Caki2 (cell line): Measurements from ENCODE around the gene CLNK. TPM values are rescaled to one million over a fixed set of nuclear protein-coding genes. Genes with fewer than 3 reads are reported as not detected.

Source experiments
- DNase-seq: peaks from one replicate; pipeline ENCODE4 v3.0.0-alpha.2; 2015; ENCODE audit warnings: low read depth
- in situ Hi-C: cut with HindIII; loops from 2 replicates; pipeline ENCODE4 v1.10.0; 2016; ENCODE audit warnings: low sequenced_read_pairs, low pct_unique_long_range_greater_than_20kb, mixed read lengths
- total RNA-seq: library from RNA; depleted of rRNA; stranded (reverse); fragments of >200 nt; shearing (Covaris generic); gene quantifications from 2 replicates; pipeline ENCODE4 v1.2.3, GENCODE V29; 2014; ENCODE audit warnings: low replicate concordance

Gene CLNK
- total RNA-seq, 1 experiment from 2014 or later = not detected

- in situ Hi-C loops = no loop called here
- no peak for DNase-seq
Measured at GRCh38 chr4:10502717-10503116, 181.9 kb downstream of the CLNK start.

GRCh38 chr4:10500776-10501175, 183.8 kb downstream of the CLNK start:
- in situ Hi-C loops = no loop called here
- DNase-seq = no peak

DNA sequence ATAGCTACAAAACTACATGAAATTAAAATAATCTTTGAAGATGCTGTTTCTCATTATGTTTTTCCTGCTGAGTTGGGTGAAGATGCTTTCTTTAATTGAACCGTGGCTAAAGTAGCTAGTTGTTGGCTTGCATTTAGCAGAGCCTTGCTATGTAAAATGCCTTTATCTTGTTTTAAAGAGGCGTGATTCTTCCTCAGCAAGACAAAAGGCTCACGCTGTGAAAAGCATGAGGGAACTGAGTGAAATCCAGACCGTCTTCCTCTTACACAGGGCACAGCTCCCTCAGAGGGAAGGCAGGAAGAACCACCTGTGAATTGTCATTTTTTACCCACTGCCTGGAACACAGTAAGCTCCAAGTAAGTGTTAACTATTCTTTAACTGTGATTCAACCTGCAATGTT, 188.4 kb downstream of the CLNK start:
- in situ Hi-C loops = no loop called here
- no peak for DNase-seq

DNA sequence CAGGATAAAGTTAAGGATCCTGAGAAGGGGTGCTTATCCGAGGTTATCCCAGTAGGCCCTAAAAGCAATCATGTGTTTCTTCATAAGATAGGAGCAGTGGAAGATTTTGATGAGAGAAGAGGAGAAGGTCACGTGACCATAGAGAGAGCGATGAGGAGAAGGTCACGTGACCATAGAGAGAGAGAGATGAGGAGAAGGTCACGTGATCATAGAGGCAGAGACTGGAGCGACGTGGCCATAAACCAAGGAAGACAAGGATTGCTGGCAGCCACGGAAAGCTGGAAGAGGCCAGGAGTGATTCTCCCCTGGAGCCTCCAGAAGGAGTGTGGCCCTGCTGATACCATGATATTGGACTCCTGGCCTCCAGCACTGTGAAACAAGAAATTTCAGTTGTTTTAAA, 188.9 kb downstream of the CLNK start:
- in situ Hi-C loops = no loop called here
- DNase-seq = no peak

GRCh38 chr4:10492464-10492863, 192.1 kb downstream of the CLNK start:
- DNase-seq = no peak
- in situ Hi-C loops = no loop called here

GRCh38 chr4:10491401-10491800, 193.2 kb downstream of the CLNK start:
- in situ Hi-C loops = no loop called here
- no peak for DNase-seq

DNA sequence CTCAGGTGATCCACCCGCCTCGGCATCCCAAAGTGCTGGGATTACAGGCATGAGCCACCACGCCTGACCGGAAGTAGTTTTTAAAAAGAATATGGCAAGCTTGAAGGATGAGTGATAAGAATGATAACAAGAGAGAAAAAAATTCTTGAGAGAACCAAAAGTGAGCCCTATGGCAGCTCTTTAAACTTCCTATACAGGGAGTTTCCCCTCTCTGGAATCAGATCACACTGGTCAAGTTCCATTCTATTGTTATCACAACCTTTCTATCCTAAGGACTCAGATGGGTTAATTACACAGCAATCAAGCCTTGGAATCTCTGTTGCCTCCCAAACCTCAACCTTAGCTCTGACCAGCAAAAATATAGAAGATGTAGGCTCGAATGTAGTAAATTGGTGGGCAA, 193.6 kb downstream of the CLNK start:
- no peak for DNase-seq
- in situ Hi-C loops = no loop called here

DNA sequence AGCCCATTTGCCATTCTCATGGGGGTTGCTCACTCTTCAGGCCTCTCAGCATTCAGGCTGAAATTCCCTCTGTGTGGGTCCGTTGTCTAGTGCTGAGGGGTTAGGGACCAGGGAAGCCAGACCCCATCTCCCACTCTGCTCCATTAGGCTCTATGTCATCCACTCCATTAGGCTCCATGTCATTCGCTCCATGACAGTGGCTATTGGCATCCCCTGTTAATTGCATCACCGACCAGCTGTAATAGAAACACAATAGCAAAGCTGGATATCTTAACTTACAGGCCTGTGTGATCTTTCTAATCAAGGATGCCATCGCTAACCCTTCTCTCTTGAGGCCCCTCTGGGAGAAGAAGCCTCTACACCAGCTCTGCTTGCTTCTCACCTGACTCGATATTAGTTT, 201.7 kb downstream of the CLNK start:
- no peak for DNase-seq
- in situ Hi-C loops = no loop called here

DNA sequence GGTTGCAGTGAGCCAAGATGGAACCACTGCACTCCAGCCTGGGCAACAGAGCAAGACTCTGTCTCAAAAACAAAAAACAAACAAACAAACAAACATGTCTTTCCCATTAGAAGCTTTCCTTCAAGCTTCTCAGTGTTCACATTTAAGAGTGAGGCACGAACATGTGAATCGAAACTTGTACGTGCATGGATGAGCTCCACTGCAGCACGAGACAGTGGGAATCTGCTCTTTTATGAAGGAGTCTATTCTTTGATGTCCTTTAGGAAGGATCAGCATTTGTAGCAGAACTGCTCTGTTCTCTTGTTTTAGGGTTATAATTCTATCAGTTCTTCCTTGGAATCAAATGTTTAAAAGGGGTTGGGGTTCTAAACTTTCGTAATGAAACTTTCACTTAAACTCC, 204.0 kb downstream of the CLNK start:
- no peak for DNase-seq
- in situ Hi-C loops = no loop called here

- in situ Hi-C loops = no loop called here
- DNase-seq = no peak
Measured at GRCh38 chr4:10478621-10479020, 205.9 kb downstream of the CLNK start.

DNA sequence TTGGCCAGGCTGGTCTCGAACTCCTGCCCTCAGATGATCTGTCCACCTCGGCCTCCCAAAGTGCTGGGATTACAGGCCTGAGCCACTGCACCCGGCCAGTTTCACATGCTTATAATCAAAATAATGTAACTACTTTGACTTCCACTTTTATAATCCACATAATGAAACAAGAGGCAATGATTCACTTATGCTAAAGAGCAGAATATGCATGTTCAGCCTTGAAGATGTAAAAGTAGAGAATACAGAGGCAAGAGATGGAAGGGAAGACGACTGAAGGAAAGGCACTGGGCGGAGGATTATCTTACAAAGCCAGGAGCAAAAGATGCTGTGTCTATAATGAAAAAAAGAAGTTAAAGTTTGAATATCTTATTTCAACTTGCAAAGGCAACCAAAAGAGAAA, 214.1 kb downstream of the CLNK start:
- in situ Hi-C loops = no loop called here
- DNase-seq = no peak

GRCh38 chr4:10466161-10466560, 218.4 kb downstream of the CLNK start:
- no peak for DNase-seq
- in situ Hi-C loops = no loop called here

DNA sequence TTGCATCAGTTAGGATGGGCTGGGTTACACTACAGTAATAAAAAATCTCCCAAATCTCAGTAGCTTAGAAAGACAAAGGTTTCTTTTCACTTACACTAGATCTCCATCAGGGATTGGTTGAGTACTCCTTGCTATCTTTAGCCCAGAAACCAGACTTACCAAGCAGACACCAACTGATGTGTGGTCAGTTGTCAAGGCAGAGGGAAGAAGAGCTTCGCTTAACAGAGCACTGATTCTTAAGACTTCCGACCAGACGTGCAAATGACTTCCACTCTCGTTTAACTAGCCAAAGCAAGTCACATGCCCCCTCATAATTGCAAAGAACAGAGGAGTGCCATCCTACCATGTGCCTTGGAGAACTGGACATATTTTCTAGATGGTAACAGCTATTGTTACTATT, 221.7 kb downstream of the CLNK start:
- in situ Hi-C loops = no loop called here
- no peak for DNase-seq

- in situ Hi-C loops = no loop called here
- DNase-seq = no peak
Measured at GRCh38 chr4:10461850-10462400, 222.6 kb downstream of the CLNK start.

- in situ Hi-C loops = no loop called here
- DNase-seq = no peak
Measured at GRCh38 chr4:10461091-10461849, 223.3 kb downstream of the CLNK start.

- no peak for DNase-seq
- in situ Hi-C loops = no loop called here
Measured at GRCh38 chr4:10460313-10461047, 224.1 kb downstream of the CLNK start.

DNA sequence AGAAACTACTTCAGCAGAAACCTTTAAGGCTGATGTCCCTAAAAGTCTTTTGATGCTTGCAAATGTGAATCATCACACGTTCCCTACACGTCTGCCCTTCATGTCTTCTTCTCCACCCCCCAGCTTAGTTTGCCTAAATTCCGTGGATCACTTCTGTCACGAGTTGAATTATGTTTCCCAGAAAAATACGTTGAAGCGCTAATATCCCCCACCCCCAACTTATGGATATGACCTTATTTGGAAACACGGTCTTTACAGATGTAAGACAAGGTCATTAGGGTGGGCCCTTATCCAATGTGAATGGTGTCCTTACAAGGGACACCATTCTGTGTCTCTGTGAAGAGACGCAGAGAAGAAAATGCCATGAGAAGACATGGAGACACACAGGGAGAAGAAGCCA, 225.3 kb downstream of the CLNK start:
- in situ Hi-C loops = no loop called here

GRCh38 chr4:10458177-10458576, 226.4 kb downstream of the CLNK start:
- DNase-seq = no peak
- in situ Hi-C loops = no loop called here

More for the DNA sequence above, 225.3 kb downstream of the CLNK start:
- DNase-seq = no peak

DNA sequence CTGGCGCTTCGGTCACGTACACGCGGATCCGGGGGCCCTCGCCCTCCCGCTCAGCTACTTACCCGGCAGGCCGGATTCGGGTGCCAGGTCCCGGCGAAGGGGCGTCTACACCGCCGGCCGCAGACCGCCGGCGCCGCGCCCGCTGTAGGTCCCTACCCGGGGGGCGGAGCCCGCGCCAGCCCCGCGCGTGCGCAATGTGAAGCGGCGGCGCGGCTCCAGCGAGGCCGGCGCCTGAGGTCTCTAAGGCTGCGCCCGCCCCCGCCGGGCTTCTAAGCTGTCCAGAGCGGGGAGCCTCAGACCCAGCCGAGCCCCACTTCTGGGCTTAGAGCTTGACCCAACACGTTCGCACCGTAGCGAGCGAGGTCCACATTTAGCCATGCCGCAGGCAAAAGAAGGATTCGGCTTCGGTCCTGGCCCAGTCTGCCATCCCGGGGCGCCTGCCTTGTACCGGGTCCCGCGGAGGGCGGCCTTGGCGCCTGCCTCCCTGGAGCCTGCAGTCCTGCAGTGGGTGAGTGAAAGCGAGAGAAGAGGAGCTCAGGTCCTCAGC, 227.2 kb downstream of the CLNK start, which contains the start of gene ZNF518B:
Gene ZNF518B (minus strand): TSS at position 172 of the 547 bp plus-strand sequence. CDS start 11,098 bp downstream, outside the sequence.
- in situ Hi-C loops = no loop called here
- DNase-seq = peak; percentile 32
